Loucy (cell line): ENCODE data around the gene TMEM52.

Source experiments
- EZH2phosphoT487 ChIP-seq: fragments of 200-600 bp; IDR thresholded peaks from 2 replicates; pipeline ENCODE4 v1.6.1; 2018; ENCODE audit warnings: antibody characterized with exemption, mild to moderate bottlenecking, moderate library complexity, borderline replicate concordance
- TF ChIP-seq, protein P1 (sequence below): fragments of 200-600 bp; sonication (generic); conservative IDR thresholded peaks from 2 replicates; pipeline ENCODE4 v1.5.1; 2014; ENCODE audit warnings: mild to moderate bottlenecking, antibody characterized with exemption, low read length

DNA sequence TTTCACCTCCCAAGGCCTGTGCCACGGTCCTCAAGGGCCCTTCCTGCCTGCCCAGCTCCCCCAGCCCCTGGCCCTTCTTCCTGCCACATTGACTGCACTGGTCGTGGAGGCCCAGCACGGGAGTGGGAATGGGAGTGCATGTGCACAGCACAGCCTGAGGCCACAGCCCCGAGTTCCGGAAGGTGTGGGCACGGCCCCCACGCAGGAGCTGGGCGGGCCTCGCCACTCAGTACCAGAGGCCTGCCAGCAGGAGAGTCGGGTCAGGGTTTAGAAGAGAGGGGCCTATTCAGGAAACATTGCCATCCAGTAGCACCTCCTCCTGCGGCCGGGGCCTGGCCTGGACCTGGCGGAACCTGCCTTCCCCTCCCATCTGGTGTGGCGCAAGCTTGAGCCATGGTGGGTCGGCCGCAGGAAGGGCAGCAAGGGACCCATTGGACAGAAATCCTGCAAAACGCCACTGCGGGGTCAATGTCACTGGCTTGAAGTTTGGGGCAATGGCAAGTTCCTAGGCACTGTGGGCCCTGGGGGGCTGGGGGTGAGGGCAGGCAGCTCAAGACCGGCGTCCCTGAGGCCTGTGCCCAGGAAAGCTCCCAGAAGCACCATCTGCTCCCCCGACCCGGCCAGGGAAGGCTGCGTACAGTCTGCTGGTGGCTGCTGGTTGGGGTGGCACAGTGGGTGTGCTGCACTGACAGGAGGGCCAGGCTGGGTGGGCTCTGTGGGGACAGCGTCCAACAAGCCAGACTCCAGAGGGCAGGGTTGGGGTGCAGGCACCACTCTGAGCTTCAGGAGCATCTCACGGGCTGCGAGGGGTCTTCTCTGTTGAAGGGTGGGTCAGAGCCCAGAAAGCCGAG is 1.8 kb upstream of the TMEM52 start:
- TF ChIP-seq, protein P1, sequence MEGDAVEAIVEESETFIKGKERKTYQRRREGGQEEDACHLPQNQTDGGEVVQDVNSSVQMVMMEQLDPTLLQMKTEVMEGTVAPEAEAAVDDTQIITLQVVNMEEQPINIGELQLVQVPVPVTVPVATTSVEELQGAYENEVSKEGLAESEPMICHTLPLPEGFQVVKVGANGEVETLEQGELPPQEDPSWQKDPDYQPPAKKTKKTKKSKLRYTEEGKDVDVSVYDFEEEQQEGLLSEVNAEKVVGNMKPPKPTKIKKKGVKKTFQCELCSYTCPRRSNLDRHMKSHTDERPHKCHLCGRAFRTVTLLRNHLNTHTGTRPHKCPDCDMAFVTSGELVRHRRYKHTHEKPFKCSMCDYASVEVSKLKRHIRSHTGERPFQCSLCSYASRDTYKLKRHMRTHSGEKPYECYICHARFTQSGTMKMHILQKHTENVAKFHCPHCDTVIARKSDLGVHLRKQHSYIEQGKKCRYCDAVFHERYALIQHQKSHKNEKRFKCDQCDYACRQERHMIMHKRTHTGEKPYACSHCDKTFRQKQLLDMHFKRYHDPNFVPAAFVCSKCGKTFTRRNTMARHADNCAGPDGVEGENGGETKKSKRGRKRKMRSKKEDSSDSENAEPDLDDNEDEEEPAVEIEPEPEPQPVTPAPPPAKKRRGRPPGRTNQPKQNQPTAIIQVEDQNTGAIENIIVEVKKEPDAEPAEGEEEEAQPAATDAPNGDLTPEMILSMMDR: no peak
- TF ChIP-seq EZH2phosphoT487: no peak
